PC-9 (cell line): ENCODE results near the gene CTIF. TPM values are rescaled to one million over a fixed set of nuclear protein-coding genes. Genes with fewer than 3 reads are reported as not detected.

Experiments
- BruUV-seq: library from RNA; stranded (reverse); fragments of 400-500 nt; replicated peaks from 2 replicates; lab custom pipeline; 2021; lab: Mats Ljungman, UMichigan
- CTCF ChIA-PET: fragments of 300-600 bp; sonication (Branson Sonifier 250); formaldehyde crosslinking; loops from one replicate; lab custom pipeline; 2022; ENCODE audit warnings: antibody characterized with exemption; lab: Charles Lee
- POLR2A ChIA-PET: fragments of 300-600 bp; sonication (Branson Sonifier 250); formaldehyde crosslinking; loops from one replicate; lab custom pipeline; 2022; ENCODE audit warnings: antibody characterized with exemption; ENCODE audit not compliant: unreplicated experiment; lab: Charles Lee
- DNase-seq, 2 experiments: peaks; one replicate each; pipeline versions ENCODE4 v3.0.0 to v3.0.0-alpha.2; 2015 to 2022; ENCODE audit warnings: mixed read lengths in 1 of 2
- H2AFZ ChIP-seq: fragments of 200-600 bp; sonication (generic); 2 replicates; pipeline ENCODE4 v1.8.1; 2017; ENCODE audit warnings: antibody characterized with exemption
- H3F3A ChIP-seq: fragments of 200-600 bp; sonication (generic); 2 replicates; pipeline ENCODE4 v1.8.1; 2017; ENCODE audit warnings: antibody characterized with exemption, mild to moderate bottlenecking, low read depth; ENCODE audit not compliant: insufficient read depth
- H3K27ac ChIP-seq: fragments of 200-600 bp; sonication (generic); 2 replicates; pipeline ENCODE4 v1.6.1; 2016; ENCODE audit warnings: mixed run types
- H3K27me3 ChIP-seq: fragments of 200-600 bp; sonication (generic); 2 replicates; pipeline ENCODE4 v1.6.1; 2016; ENCODE audit warnings: low read depth, mixed run types; ENCODE audit not compliant: insufficient read depth
- H3K36me3 ChIP-seq: fragments of 200-600 bp; sonication (generic); 2 replicates; pipeline ENCODE4 v1.6.1; 2016; ENCODE audit warnings: low read depth, mixed run types
- H3K4me1 ChIP-seq: fragments of 200-600 bp; sonication (generic); replicated peaks from 2 replicates; pipeline ENCODE4 v1.6.1; 2016; ENCODE audit warnings: mixed run types; ENCODE audit not compliant: insufficient read depth
- H3K4me2 ChIP-seq: fragments of 200-600 bp; sonication (generic); 2 replicates; pipeline ENCODE4 v1.6.1; 2017; ENCODE audit warnings: mixed run types
- H3K4me3 ChIP-seq: fragments of 200-600 bp; sonication (generic); 2 replicates; pipeline ENCODE4 v1.6.1; 2016; ENCODE audit warnings: mixed run types
- H3K79me2 ChIP-seq: fragments of 200-600 bp; sonication (generic); 2 replicates; pipeline ENCODE4 v1.6.1; 2017; ENCODE audit warnings: low read depth, mixed run types
- H3K9me2 ChIP-seq: fragments of 200-600 bp; sonication (generic); 2 replicates; pipeline ENCODE4 v1.8.1; 2017; ENCODE audit warnings: mild to moderate bottlenecking; ENCODE audit not compliant: insufficient read depth
- H3K9me3 ChIP-seq: fragments of 200-600 bp; sonication (generic); 2 replicates; pipeline ENCODE4 v1.8.1; 2016; ENCODE audit warnings: low read depth; ENCODE audit not compliant: insufficient read depth
- H4K20me1 ChIP-seq: fragments of 200-600 bp; sonication (generic); 2 replicates; pipeline ENCODE4 v1.8.1; 2017; ENCODE audit not compliant: insufficient read depth
- CTCF ChIP-seq: fragments of 200-600 bp; sonication (generic); conservative IDR thresholded peaks from 2 replicates; pipeline ENCODE4 v1.6.1; 2017; ENCODE audit warnings: mixed run types, antibody characterized with exemption, mild to moderate bottlenecking, moderate library complexity
- EZH2 ChIP-seq: fragments of 200-600 bp; sonication (generic); IDR thresholded peaks from 2 replicates; pipeline ENCODE4 v1.8.0; 2017; ENCODE audit warnings: antibody characterized with exemption, low read depth
- intact Hi-C: fragments of 100-400 bp; cut with micrococcal nuclease; formaldehyde crosslinking; loops from one replicate; pipeline ENCODE4 v1.10.0; 2022; ENCODE audit not compliant: unreplicated experiment
- total RNA-seq: library from RNA; stranded (reverse); gene quantifications from 2 replicates; pipeline ENCODE4 v1.2.3, GENCODE V29; 2021

The CTIF gene
- total RNA-seq, 1 experiment from 2014 or later = 26.2 TPM

GRCh38 chr18:48621240-48621639 lies 82.4 kb downstream of the CTIF start:
- Histone ChIP-seq H4K20me1 (0 out of 2 replicates have a peak, but pooled peaks cover 2% of the 10 kb centered on the region), H3K36me3 (no peaks in the 10 kb centered on the region), H3K4me2 (no peak overlapping the region), H3F3A (peaks cover 35% of the 10 kb centered on the region; the same call in 1 of the 2 replicates), H3K9me3 (no peaks in the 10 kb centered on the region), H2AFZ (no peak overlapping the region), H3K9me2 (no peaks in the 10 kb centered on the region), H3K4me3 (no peak overlapping the region), H3K27ac (no peak overlapping the region), H3K27me3 (no peaks in the 10 kb centered on the region), H3K79me2 (no peaks in the 10 kb centered on the region), H3K4me1 (peaks cover 29% of the 10 kb centered on the region)
- no peak for DNase-seq
- no TSS peak for BruUV-seq
- ChIA-PET POLR2A (no interaction called here), CTCF (no interaction called here)
- intact Hi-C loops = loop anchor here (5.0 kb wide), 1 partner anchor 41 kb away; no protein-coding TSS in a partner anchor
- no peak for TF ChIP-seq CTCF
- no peak for TF ChIP-seq EZH2

DNA sequence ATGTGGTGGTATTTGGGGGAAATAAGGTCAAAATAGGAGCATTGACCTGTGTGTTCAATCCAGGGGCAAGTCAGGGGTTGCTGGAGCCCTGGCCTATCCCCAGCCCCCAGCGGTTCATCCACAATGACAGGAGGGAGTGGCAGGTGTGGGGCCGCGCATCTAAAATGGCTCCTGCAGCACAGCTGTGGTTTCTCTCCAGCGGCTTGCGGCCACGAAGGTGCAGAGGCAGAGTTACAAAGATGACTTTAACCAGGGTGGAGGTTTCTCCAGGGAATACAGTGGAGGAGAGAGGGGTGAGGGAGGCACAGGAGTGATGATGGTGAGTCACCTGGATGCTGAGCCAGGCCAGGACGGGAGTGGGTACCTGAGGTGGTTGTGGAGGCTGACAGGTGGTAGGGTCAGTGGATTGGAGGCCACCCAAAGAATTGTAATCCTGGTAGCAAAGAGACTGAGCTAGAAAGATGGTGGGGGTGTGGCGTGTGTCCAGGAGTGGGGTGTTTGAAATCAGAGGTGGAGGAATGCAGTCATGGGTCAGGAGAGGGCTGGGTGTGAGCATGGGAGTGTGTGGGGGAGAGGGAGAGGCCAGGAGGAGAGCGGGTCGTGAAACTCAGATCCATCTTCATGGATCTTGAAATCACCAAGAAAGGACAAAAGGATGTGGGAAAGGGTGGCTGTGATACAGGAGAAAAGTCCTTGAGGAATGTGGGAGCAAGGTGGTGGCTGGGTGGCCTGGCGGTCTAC lies 83.2 kb downstream of the CTIF start:
- H3K79me2 ChIP-seq = no peaks in the 10 kb centered on the region
- intact Hi-C loops = loop anchor here (2.0 to 5.0 kb wide), 3 partner anchors 15 to 79 kb away; no protein-coding TSS in a partner anchor
- peaks cover 30% of the 10 kb centered on the region for H3K4me1 ChIP-seq
- no peaks in the 10 kb centered on the region for H3K9me3 ChIP-seq
- ChIA-PET POLR2A (no interaction called here), CTCF (no interaction called here)
- peak overlapping the region; percentile 61 for H3K27ac ChIP-seq
- peak in 1 of 2 experiments; percentile 26 for DNase-seq
- H3F3A ChIP-seq = peaks cover 35% of the 10 kb centered on the region; the same call in 1 of the 2 replicates
- H2AFZ ChIP-seq = no peak overlapping the region
- BruUV-seq = no TSS peak
- H3K9me2 ChIP-seq = no peaks in the 10 kb centered on the region
- H4K20me1 ChIP-seq = no peaks in the 10 kb centered on the region
- no peak overlapping the region for H3K4me2 ChIP-seq
- H3K36me3 ChIP-seq = no peaks in the 10 kb centered on the region
- H3K4me3 ChIP-seq = no peak overlapping the region
- no peaks in the 10 kb centered on the region for H3K27me3 ChIP-seq
- TF ChIP-seq CTCF = no peak
- TF ChIP-seq EZH2 = no peak

GRCh38 chr18:48622911-48623431 lies 84.1 kb downstream of the CTIF start:
- DNase-seq = peak; percentile 54 to 79
- H3K79me2 ChIP-seq = no peaks in the 10 kb centered on the region
- peak overlapping the region; percentile 53 for H3K4me2 ChIP-seq
- peaks cover 39% of the 10 kb centered on the region; the same call in 1 of the 2 replicates for H3F3A ChIP-seq
- CTCF ChIA-PET = no interaction called here
- no peak overlapping the region for H3K4me3 ChIP-seq
- intact Hi-C loops = loop anchor here (2.0 to 5.0 kb wide), 3 partner anchors 16 to 80 kb away; no protein-coding TSS in a partner anchor
- peak overlapping the region; percentile 61 for H3K27ac ChIP-seq
- no TSS peak for BruUV-seq
- no peak for TF ChIP-seq CTCF
- TF ChIP-seq EZH2 = no peak
- H3K27me3 ChIP-seq = no peaks in the 10 kb centered on the region
- H3K9me3 ChIP-seq = no peaks in the 10 kb centered on the region
- H3K4me1 ChIP-seq = peaks cover 35% of the 10 kb centered on the region
- POLR2A ChIA-PET = interaction anchor here (0.8 kb wide), 1 partner anchor 218 kb away, joined by 3 read pairs; no protein-coding TSS in a partner anchor
- no peak overlapping the region for H2AFZ ChIP-seq
- no peaks in the 10 kb centered on the region for H4K20me1 ChIP-seq
- no peaks in the 10 kb centered on the region for H3K36me3 ChIP-seq
- H3K9me2 ChIP-seq = no peaks in the 10 kb centered on the region
